HG03354 (cell line): ENCODE measurements around the gene CMKLR1.

Source experiments
- ATAC-seq: cut with Tn5 transposase; IDR thresholded peaks from one replicate; pipeline ENCODE4 v1.9.1; 2021; ENCODE audit warnings: mild to moderate bottlenecking; ENCODE audit not compliant: unreplicated experiment, poor library complexity, severe bottlenecking

The CMKLR1 gene

GRCh38 chr12:108363565-108363964, 24.5 kb upstream of the CMKLR1 start:
- no peak for ATAC-seq

GRCh38 chr12:108363165-108363564, 24.1 kb upstream of the CMKLR1 start:
- ATAC-seq = no peak

- ATAC-seq = no peak
Measured at GRCh38 chr12:108361606-108362005, 22.5 kb upstream of the CMKLR1 start.

GRCh38 chr12:108360487-108360886, 21.4 kb upstream of the CMKLR1 start:
- ATAC-seq = peak; percentile 78

- ATAC-seq = no peak
Measured at GRCh38 chr12:108360057-108360456, 20.9 kb upstream of the CMKLR1 start.

GRCh38 chr12:108358580-108358965, 19.5 kb upstream of the CMKLR1 start:
- no peak for ATAC-seq

- no peak for ATAC-seq
Measured at GRCh38 chr12:108357834-108358579, 18.9 kb upstream of the CMKLR1 start.

GRCh38 chr12:108356835-108357806, 18.0 kb upstream of the CMKLR1 start:
- no peak for ATAC-seq

GRCh38 chr12:108355069-108355468, 16.0 kb upstream of the CMKLR1 start:
- ATAC-seq = no peak

- no peak for ATAC-seq
Measured at GRCh38 chr12:108352591-108352990, 13.5 kb upstream of the CMKLR1 start.

GRCh38 chr12:108350511-108350910, 11.4 kb upstream of the CMKLR1 start:
- no peak for ATAC-seq

- ATAC-seq = no peak
Measured at GRCh38 chr12:108349278-108349688, 10.2 kb upstream of the CMKLR1 start.

GRCh38 chr12:108348842-108349241, 9.7 kb upstream of the CMKLR1 start:
- ATAC-seq = no peak

GRCh38 chr12:108346727-108347710, 7.9 kb upstream of the CMKLR1 start:
- ATAC-seq = no peak

GRCh38 chr12:108345716-108346633, 6.9 kb upstream of the CMKLR1 start:
- no peak for ATAC-seq

- ATAC-seq = no peak
Measured at GRCh38 chr12:108342985-108343384, 3.9 kb upstream of the CMKLR1 start.

- ATAC-seq = no peak
Measured at GRCh38 chr12:108341854-108342847, 3.0 kb upstream of the CMKLR1 start.

- no peak for ATAC-seq
Measured at GRCh38 chr12:108341356-108341755, 2.2 kb upstream of the CMKLR1 start.
